Ishikawa (cell line): Measurements from ENCODE around the gene FFAR3.

ENCODE experiments used
- CEBPB ChIP-seq: IDR thresholded peaks from 2 replicates; pipeline ENCODE4 v1.6.1; 2012
- CREB1 ChIP-seq: IDR thresholded peaks from 2 replicates; pipeline ENCODE4 v1.6.1; 2012; ENCODE audit warnings: low read depth
- EGR1 ChIP-seq: IDR thresholded peaks from 2 replicates; pipeline ENCODE4 v1.6.1; 2012
- EP300 ChIP-seq: IDR thresholded peaks from 2 replicates; pipeline ENCODE4 v1.6.1; 2012; ENCODE audit warnings: borderline replicate concordance
- FOXM1 ChIP-seq: IDR thresholded peaks from 2 replicates; pipeline ENCODE4 v1.6.1; 2012; ENCODE audit warnings: low read depth, borderline replicate concordance
- NFIC ChIP-seq: IDR thresholded peaks from 2 replicates; pipeline ENCODE4 v1.6.1; 2012
- RAD21 ChIP-seq: IDR thresholded peaks from 2 replicates; pipeline ENCODE4 v1.6.1; 2012; ENCODE audit warnings: low read depth
- TAF1 ChIP-seq: IDR thresholded peaks from 2 replicates; pipeline ENCODE4 v1.6.1; 2012; ENCODE audit warnings: low read depth, mild to moderate bottlenecking
- TCF12 ChIP-seq: IDR thresholded peaks from 2 replicates; pipeline ENCODE4 v1.6.1; 2012; ENCODE audit warnings: low read depth
- TEAD4 ChIP-seq: IDR thresholded peaks from 2 replicates; pipeline ENCODE4 v1.6.1; 2012
- USF1 ChIP-seq: IDR thresholded peaks from 2 replicates; pipeline ENCODE4 v1.6.1; 2012
- YY1 ChIP-seq: IDR thresholded peaks from 2 replicates; pipeline ENCODE4 v1.6.1; 2012; ENCODE audit warnings: low read depth
- ZBTB7A ChIP-seq: IDR thresholded peaks from 2 replicates; pipeline ENCODE4 v1.6.1; 2012; ENCODE audit warnings: low read depth
- TF ChIP-seq, protein P1 (sequence below): IDR thresholded peaks from 2 replicates; pipeline ENCODE4 v1.6.1; 2012; ENCODE audit warnings: low read depth, mild to moderate bottlenecking
- TF ChIP-seq, protein P2 (sequence below): IDR thresholded peaks from 2 replicates; pipeline ENCODE4 v1.6.1; 2012

FFAR3 gene

DNA sequence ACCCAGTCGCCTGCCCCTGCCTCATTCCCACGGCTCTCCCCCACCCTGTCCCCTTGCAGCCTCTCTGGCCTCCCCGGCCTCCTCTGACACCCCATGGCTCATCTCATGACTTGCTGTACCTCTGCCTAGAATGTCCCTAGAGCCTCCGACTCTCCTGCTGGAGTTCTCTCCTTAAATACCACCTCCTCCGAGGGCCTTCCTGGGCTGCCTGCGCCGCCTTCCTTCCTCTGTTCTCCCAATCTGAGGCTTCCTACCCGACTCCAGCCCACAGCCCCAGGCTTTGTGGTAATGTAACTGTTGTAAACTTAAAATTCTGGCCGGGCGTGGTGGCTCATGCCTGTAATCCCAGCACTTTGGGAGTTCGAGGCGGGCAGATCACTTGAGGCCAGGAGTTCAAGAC, 40.3 kb downstream of the FFAR3 start:
- no peak for TF ChIP-seq TEAD4

DNA sequence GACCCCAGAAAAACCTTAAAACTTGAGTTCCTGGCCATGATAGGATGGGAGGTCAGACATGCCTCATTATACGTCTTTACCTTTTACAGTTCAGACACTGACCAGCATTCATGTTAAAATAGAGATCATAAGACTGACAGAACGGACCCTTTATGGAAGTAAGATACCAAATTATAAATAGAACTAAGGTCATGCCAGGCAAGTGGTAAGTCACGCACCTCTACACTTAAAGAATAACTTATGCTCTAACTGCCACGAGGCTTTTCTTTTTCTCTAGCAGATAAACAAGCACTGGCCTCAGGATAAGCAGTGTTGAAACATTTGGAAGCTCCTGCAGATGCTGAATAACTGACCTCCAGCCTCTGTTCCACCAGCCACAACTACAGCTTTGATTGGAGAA, 41.0 kb downstream of the FFAR3 start:
- TF ChIP-seq EGR1: no peak
- no peak for TF ChIP-seq RAD21
- TF ChIP-seq TCF12: no peak
- TF ChIP-seq FOXM1: no peak
- TF ChIP-seq TAF1: no peak
- no peak for TF ChIP-seq EP300
- TF ChIP-seq, protein P1, sequence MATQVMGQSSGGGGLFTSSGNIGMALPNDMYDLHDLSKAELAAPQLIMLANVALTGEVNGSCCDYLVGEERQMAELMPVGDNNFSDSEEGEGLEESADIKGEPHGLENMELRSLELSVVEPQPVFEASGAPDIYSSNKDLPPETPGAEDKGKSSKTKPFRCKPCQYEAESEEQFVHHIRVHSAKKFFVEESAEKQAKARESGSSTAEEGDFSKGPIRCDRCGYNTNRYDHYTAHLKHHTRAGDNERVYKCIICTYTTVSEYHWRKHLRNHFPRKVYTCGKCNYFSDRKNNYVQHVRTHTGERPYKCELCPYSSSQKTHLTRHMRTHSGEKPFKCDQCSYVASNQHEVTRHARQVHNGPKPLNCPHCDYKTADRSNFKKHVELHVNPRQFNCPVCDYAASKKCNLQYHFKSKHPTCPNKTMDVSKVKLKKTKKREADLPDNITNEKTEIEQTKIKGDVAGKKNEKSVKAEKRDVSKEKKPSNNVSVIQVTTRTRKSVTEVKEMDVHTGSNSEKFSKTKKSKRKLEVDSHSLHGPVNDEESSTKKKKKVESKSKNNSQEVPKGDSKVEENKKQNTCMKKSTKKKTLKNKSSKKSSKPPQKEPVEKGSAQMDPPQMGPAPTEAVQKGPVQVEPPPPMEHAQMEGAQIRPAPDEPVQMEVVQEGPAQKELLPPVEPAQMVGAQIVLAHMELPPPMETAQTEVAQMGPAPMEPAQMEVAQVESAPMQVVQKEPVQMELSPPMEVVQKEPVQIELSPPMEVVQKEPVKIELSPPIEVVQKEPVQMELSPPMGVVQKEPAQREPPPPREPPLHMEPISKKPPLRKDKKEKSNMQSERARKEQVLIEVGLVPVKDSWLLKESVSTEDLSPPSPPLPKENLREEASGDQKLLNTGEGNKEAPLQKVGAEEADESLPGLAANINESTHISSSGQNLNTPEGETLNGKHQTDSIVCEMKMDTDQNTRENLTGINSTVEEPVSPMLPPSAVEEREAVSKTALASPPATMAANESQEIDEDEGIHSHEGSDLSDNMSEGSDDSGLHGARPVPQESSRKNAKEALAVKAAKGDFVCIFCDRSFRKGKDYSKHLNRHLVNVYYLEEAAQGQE: no peak
- TF ChIP-seq, protein P2, sequence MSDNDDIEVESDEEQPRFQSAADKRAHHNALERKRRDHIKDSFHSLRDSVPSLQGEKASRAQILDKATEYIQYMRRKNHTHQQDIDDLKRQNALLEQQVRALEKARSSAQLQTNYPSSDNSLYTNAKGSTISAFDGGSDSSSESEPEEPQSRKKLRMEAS: no peak
- no peak for TF ChIP-seq CEBPB
- no peak for TF ChIP-seq NFIC
- no peak for TF ChIP-seq USF1
- TF ChIP-seq ZBTB7A: no peak
- TF ChIP-seq TEAD4: no peak
- TF ChIP-seq CREB1: no peak
- no peak for TF ChIP-seq YY1

DNA sequence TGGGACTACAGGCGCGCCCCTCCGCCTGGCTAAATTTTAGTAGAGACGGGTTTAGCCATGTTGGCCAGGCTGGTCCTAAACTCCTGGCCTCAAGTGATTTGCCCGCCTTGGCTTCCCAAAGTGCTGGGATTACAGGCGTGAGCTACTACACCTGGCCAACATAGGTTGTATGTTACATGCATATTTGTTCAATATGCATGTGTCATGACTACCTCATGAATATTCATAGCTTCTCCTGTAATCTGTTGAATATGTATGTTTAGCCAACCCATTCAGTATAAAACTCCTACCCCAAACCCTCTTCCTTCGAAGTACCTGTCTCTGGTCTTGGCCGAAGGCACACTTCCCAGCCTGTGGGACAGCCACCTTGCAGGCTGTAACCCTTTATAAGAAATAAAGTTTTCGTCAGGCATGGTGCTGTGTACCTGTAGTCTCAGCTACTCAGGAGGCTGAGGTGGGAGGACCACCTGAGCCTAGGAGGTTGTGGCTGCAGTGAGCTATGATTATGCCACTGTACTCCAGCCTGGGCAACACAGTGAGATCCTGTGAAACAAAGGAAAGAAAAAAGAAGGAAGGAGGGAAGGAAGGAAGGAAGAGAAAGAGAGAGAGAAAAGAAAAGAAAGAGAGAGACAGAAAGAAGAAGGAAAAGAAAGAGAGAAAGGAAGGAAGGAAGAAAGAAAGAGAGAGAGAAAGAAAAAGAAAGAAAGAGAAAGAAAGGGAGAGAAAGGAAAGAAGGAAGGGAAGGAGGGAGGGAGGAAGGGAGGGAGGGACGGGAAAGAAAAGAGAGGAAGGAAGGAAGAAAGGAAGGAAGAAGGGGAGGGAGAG, 41.9 kb downstream of the FFAR3 start:
- TF ChIP-seq RAD21: no peak
- TF ChIP-seq TCF12: no peak
- TF ChIP-seq EP300: no peak
- TF ChIP-seq EGR1: no peak
- TF ChIP-seq USF1: no peak
- TF ChIP-seq, protein P1: no peak
- TF ChIP-seq, protein P2: no peak
- no peak for TF ChIP-seq TEAD4
- TF ChIP-seq YY1: no peak
- TF ChIP-seq CEBPB: no peak
- TF ChIP-seq ZBTB7A: no peak
- no peak for TF ChIP-seq TAF1
- no peak for TF ChIP-seq CREB1

DNA sequence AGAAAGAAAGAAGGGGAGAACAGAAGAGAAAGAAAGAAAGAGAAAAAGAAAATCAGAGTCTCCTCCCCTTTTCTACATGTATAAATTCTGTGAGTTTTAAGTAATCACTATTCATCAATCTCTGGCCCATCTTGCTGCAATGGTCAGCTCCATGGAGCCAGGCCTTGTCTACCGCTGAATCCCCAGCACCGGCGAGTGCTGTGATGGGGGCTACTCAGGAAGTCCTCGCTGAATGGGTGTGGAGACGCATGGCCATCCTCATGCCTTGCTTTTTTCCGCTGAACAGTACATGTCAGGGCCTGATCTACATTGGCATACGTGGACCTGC, 42.5 kb downstream of the FFAR3 start:
- TF ChIP-seq, protein P1: no peak
- TF ChIP-seq TCF12 (no peak), TAF1 (no peak), CEBPB (no peak), RAD21 (no peak), EGR1 (no peak), USF1 (no peak), ZBTB7A (no peak)
- TF ChIP-seq, protein P2: no peak
